Stimulated activated CD4-positive, alpha-beta T cell treated with anti-CD3 and anti-CD28 coated beads, TNF-alpha, amount 100 ng/mL, for 48 hours (primary cell): Measurements from ENCODE around the gene LRP1B.

Source experiments
- DNase-seq, 3 donors: peaks; one replicate each; pipeline ENCODE4 v3.0.0-alpha.2; 2020; ENCODE audit warnings: low read depth in 3 of 3

The LRP1B gene

DNA sequence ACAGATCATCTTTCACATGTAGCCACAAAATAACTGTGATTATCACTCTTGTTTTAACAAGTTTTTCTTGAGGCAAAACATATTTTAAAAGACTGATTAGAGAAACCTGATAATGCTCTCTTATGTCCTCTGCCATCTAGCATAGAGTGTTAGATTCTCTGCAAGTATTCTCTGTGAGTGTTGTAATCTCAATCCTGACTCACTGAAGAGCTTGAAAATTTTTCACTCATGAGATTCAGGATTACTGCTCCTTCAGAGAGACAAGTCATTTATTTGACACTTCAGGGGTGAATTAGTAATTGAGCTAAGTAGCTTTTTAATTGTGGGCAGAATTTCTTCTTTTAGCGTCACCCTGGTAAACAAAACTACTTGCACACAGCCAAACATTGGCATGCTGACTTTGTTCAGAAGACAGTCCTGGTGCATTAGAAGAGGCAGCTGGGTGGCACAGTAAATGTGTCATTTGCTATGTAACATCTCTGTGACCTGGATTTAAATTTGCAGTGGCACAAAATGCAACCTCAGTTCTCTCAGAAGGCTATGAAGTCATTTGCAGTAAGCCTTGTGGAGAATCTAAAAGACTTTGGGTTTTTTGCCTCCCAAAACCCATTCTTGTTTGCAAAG lies 172.9 kb downstream of the LRP1B start:
- DNase-seq, result no peak

DNA sequence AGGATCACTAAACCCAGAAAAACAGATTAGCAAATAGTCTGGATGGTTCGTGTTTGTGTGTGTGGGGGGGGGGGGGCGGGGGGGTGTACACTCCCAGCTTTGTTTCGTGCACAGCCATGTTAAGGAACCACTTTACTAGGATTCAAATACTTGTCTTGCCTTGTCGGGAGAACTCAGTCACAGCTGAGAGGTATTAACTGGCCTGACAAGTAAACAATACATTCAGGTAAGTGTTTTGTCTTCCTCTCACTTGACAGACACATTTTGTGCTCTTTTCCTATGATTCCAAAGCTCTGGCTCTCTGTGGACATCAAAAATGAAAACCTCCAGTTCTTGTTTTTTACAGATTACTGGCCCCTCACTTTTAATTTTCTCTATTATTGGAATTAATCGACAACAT lies 173.5 kb downstream of the LRP1B start:
- no peak for DNase-seq

DNA sequence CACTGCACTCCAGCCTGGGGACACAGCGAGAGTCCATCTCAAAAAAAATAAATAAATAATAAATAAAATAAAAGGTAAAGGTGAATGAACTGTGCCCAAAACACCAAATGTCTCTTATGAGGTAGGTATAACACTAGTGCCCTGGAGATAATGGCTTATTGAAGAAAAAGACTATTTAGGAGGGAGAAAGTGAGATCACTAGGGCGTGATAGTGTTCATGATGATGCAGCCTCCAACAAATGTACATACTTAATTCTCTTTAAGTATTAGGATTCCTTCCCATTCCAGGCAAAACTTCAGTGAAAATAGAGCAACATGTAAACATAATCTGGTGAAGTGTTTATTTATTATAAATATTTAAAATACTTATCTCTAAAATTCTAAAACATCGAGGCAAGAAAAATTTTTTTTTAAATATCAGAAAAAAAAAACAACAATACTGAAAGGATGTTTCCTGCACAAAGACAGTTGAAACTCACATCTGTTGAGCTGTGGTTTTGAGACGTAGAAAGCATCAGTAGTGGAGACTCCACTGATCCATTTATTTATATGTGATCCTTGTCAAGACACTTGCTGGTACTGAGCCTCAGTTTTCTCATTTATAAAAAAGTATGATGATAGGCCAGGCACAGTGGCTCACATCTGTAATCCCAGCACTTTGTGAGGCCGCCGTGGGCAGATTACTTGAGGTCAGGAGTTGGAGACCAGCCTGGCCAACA lies 183.3 kb downstream of the LRP1B start:
- DNase-seq, result no peak

DNA sequence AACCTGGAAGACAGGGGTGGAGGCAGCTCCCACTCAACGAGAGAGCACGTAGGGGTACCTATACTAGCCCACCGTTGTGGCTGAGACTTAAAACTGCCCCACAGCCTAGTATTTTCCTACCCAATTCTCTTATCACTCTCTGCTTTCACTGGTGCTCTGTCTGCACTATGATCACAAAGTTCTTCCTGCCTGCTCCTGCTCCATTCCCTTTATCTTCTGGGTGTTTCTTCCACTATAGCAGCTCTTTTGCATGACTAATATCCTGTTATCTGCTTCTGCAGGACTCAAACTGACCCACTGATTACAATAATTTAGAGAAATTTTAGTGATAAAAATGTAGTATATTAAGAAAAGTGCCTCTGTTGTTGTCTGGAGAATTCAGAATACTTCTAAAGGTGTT lies 184.8 kb downstream of the LRP1B start:
- DNase-seq, result no peak

DNA sequence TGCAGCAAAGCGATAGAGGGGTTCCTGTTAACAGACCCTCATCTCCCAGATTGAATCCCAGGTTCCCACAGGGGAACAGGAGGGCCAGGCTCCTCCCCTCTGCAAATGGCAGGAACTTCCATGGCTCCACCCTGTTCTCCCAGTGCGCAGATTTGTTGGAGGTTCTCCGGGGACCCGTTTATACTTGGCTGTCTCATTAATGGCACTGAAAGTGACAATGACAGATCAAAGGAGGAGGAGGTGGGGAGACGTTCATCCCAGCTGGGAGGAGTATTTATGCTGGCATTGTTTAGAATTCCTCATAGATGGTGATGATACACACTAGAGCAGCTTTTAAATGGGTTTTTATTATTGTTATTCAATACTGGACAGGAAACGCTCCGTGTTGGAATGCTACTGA lies 186.9 kb downstream of the LRP1B start:
- DNase-seq, result no peak

DNA sequence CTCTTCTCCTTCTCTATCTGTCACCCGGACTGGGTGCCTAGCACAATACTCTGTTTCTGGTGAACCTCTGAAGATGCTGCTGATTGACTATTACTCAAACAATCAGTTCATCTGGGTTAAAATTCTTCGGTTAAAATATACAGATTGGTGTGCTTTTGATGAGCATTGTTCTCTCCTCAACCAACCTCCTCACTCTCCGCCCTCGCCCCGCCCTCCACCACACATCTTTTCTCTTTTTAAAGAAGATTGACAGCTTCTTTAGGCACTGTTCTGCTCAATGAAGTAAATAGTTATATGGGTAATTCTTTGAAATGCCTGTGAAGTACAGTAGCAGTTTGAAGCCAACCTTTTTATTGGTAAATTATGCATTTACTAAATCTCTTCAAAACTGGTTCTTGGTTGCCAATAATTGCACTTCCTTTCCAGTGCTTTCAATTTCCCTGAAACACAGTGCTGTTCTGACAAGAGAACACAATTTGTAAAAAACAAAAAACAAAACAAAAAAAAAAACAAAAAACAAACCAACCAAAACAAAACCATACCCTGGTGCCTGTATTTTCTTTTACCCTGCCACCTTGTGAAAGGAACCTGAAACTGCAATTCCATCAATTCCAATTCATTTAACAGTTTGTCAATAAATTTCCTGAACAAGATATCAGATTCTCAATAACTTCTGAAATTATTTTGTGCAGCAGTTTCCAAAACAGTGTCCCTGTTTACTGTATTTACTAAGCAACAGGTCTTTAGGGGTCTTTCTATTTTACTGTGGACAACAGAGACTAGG lies 188.6 kb downstream of the LRP1B start:
- no peak for DNase-seq

DNA sequence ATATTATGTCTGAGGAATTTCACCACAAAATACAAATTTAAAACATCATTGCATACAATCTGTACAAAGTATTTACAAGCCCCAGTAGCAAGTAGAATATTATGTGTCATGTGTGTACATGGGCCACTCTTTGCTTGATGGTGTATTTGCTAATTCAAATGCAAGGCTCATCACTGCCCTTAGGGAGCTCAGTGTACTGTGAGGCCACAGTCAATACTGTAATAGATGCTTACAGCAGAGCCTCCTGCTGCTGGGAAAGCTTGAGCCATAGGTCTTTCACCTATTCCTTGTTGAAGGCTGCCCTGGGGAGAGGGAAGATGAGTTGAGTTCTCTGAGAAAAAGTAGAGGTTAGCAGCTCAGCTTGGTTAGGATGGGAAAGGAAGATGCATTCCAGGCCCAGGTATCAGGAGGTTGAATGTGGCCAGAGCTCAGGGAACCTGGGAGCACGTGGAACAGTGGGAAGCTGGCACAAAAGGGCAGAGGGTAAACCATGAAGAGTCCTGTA lies 189.6 kb downstream of the LRP1B start:
- DNase-seq, result no peak

DNA sequence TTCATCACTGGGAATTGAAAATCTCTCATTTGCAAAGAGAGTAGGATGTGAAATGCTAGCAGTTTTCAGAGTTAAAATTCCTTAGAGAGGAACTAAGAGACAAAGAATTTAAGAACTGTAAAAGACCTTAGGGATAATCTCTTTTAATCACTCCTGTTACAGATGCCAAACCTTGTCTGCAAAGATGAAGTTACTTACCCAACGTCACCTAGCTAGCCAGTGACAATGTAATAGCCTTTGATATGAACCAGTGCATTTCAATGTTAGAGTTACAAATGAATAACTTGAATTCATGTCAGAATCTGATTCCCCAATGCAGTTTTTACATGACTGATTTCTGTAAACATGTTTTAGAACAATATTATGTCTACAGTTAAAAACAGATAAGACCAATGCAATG lies 190.1 kb downstream of the LRP1B start:
- DNase-seq, result no peak

DNA sequence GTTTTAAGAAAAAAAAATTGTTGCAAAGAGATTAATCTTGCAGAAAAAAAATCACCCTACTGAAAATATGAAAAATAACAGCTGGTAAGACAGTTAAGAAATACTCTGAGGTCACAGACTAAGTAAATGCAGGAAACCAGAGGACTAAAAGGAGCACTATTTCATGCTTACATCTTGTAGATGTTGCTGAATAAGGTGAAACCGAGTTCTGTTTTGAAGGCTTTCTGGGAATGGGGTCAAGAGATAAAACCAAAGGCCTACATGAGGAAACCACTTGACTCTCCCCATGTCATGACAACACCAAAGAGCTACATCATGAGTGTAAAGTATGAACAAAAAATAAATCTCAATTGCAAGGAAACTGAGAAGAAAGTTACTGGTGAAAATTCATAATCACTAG lies 197.6 kb downstream of the LRP1B start:
- no peak for DNase-seq

DNA sequence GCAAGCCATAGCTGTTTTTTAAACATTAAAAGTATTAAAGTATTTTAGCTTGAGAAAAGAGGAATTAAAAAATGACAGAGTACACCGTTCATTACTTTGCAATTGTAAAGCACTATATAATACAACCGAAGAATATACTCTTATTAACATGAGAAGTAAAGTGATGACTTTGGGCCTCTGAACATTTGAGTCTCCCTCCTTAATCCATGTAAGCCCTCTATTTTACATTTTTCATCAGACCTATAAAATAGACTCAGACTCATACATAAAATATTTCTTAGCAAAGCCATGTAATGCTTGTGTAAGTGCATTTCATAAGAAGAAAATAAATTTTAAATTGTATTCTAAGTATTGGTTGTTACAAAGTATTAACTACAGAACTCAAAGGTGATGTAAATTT lies 198.6 kb downstream of the LRP1B start:
- no peak for DNase-seq

DNA sequence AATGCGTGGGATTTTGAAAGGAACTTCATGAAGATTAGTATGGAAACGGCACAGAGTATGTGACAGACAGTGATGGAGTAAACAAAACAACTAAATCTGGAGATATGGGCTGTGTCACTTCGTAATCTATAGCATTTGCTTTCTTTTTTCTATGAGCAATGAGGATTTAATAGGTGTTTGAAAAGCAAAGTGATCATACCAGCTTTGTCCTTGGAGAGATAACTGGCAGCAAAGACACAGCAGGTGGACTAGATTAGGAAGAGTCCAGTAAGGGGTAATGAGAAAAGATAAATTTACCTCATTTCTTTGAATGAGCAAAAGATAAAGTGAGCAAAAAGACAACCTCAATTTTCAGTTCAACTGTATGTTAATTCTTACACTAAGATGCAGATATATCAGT lies 199.0 kb downstream of the LRP1B start:
- no peak for DNase-seq

DNA sequence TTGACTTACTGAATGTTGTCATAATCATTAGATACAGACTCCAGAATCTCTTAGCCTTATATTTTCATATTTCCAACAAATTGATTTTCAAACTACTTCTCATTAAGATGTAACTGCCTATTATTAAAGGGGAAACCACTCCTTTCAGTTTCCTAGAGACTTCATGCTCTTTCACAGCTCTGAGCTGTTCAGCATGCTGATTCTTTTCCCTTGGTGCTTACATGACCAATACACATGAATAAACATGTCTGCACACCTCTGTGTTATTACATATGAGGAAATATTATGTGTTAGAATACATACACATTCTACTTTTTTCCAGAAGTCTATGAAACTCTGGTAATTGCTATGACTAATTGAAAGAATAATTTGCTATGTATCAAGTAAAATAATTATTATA lies 200.0 kb downstream of the LRP1B start:
- no peak for DNase-seq

DNA sequence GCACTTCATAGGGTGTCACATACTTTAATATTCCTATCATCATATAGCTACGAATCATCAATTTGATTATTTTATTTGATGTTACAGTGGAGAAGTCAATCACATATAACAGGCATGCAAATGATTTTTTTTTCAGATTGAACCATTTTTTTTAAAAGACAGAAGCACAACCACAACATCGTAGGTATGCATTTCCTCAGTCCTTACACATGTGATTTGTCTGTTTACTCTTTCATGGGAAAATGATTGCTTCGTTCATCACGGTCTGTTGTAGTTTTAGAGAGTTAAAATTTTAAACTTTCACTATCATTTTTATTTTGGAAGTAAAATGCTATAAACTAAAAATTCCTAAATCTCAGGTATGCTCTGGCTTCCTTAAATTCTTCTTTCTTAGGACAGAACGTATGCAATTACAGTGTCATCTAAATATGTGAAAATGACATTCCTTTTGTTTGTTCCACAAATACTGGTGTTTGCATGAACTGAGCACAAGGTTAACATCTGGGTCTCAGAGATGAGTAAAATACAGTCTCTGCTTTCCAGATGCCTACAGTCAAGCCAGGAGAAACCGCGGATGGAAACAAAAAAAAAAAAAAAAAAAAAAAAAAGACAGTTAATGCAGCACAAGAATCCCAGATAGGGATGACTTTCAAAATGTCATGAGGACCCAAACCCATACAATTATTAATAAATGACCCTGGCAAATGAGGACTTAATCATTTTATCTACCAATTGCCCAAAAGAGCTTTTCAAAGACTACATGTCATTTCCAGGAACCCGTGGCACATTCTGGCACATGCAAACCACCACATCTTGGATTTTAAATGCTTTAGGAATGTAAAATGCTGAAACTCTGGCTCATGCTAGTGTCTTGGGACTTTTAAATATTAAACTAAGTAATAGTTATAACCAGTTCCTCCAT lies 201.2 kb downstream of the LRP1B start:
- no peak for DNase-seq

DNA sequence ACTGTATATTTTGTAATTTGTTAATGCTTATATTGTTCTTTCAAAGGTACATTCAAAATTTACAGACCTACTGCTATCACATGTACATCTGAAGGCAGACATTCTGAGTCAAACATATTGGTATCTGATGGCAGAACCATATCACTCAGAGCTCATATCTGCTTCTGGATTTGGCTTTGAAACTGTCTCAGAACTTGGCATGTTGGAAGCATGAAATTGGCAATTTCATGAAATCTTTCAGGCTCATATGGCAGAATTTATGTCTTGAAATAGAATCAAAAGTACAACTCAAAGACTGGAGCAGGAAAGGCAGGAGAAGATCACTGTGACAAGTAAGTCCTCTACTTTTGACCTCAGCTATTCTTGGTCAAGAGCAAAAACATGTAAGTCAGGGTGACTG lies 202.3 kb downstream of the LRP1B start:
- no peak for DNase-seq

DNA sequence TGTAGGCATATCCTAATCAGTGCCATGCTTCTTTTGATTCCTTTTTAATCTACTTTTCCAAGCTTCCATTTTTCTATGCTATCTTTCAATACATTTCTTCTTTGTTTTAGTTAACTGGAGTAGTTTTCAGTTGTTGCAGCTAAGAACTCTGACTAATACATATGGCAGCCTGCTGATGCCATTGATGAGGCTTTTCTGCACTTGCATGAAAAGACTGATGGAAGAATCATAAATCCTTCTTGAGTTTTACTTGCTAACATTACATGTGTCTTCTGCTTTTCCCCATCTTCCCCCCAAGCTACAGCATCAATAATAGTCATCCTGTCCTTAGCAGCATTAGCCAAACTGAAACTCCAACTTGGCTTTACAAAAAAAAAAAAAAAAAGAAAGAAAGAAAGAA lies 203.3 kb downstream of the LRP1B start:
- no peak for DNase-seq

DNA sequence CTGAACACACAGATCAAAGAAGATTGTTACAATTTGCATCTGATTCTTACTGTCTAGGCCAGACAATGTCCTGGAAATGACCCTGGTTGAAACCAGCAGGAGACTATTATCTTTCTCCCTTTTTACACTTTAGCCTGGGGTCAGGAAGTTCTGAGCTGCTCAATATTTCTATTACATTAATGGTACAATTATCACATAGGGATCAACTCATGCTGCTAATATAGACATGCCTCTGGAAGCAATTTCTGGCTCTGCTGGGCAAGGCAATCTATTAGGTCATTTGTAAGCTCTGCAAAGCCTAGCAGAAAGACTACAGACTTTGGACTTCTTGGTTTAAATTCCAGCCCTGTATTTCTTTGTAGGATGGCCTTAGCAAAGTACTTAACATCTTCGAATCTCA lies 205.3 kb downstream of the LRP1B start:
- no peak for DNase-seq

DNA sequence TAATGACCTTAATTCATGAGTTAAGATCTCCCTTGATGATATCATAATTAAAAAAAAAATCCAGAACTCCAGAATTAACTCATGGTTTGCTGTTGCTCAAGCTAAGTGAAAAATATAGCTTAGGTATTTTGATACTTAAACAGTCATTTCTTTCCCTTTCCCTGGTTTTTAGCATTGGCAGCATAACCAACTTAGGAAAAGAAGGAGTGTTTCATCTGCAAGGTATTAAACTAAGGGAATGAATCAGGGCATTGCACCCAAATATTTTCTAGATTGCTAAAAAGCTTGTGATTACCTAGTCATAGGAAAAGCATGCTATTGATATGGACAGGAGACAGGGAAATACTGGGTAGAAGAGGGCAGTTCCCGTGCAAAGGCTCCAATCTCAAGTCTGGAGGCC lies 207.2 kb downstream of the LRP1B start:
- no peak for DNase-seq

DNA sequence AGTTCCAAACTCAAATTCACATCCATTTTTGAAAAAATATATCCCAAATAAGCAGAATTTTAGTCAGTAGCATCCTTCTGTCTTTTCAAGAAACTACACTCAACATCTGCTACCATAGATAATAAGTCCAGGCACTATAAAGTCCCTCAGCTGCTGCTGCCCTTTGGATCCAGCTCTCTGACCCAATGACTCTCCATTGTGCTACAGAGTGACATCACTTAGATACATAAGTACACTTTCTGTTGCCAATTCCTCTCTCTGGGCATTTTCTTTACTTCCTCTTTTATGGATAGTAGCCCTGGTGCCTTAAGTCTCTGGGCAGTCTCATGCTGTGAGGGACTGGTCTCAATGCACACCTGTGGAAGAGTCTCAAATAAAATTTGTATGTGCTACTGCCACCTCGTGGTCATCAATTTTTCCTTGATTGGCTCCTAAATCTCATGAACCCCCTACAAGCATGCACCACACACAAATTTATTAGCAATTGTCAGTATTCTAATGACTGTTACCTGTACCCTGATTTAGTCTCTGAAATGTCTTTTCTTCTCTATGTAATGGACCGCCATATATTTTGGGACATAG lies 219.2 kb downstream of the LRP1B start:
- no peak for DNase-seq

DNA sequence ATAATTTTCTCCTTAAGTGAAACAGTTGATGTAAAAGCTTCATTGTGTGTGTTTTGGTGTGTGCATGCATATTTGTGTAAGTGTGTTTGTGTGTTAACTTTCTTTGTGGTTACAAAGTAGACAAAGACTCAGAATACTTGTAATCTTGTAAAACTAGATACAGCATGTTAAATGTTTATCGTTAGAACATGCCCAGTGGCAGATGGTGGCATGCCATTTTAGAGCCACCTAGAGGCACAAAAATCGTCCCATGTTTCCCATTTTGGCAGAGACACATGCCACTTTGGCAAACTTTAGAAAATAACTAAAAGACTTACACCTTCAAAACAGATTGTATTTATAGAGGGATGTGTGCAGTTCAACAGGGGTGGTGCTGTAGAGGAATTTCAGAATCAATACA lies 224.1 kb downstream of the LRP1B start:
- no peak for DNase-seq

DNA sequence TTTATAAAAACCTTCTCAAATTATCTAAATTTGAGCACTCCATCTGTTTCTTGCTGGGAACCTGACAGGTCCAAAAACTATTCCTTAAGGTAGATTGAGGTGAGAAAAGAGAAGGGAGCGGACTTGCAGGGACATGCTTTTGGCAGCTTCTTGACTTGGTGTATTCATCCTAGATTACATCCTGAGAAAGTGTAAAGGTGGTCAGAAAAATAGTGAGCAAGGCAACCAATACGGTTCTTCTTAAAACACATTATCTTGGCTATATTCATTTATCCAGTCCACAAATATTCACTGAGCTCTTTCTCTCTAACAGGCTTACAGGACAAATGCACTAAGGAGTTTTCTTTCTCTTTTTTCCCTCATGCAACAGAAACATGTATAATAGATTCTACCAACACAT lies 230.0 kb downstream of the LRP1B start:
- DNase-seq, result no peak

DNA sequence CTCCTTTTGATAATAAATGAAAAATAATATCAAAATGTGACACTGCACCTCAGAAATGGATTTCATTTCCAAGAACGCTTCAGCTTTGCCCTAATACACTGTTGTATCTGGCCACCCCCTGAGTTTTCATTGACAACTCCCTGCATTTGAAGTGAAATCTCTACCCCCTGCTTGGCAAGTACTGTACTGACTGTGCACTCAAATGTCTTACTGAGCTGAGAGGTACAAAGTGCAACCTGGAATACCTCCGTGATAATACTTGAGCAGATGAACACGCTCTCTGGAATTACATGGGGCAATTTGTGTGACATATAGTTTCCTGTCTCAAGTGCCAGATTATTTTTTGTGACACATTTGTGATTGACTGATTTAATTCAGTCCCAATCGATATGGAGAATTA lies 231.1 kb downstream of the LRP1B start:
- DNase-seq, result no peak

DNA sequence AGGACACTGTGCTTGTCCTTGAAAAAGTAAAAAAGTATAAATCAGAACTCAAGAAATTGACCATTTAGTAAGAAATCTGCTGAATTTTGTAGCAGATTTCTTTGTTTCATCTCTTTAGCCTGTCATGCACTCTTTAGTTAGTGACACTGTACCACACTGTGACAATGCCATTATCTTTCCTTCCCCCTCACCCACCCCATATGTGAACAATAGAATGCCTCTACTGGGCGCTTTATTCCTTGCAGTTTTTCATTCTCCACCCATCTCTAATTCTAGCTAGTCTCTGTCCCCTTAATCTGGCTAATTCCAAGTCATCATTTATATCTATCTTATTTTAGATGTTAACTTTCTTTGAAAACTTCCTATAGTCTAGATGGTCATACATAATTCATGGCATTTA lies 241.0 kb downstream of the LRP1B start:
- DNase-seq, result no peak
